ENCODE results near the gene SLC39A9.
"Not testable (repeated sequence)": the region's sequence is repeated elsewhere in the genome, so short reads cannot be mapped to it uniquely, and the experiment has no call there.

SLC39A9 gene

DNA sequence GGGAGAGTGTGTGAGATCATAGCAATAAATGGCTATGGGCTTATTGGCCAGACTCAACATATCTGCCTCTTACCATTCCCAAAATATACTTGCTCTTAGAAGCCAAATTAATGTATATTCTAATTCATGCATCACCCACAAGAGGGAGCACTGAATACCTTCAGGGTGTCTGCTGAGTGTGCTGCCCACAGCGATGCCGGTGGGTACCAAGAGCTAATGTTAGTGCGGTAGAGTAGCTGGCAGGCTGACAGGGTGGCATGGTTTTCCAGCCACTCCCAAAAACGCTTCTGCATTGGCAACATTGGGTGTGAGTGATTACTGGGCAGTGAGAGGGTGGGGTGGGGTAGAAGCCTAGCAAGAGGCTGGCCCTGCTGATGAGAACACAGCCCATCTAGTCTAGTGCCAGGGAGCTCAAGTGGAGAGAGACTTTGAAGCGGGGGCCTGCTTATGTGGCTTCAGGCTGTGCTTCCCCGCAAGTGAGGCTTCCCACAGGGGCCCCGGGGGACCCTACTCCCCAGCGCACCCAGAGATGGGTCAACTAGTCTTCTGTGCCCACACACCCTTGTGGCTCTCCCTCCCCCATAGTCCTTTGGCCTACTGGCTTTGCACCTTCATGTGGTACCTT is 76.8 kb downstream of the SLC39A9 start:
- no peak for DNase-seq (ENCODE audit: low read depth, low spot score)

DNA sequence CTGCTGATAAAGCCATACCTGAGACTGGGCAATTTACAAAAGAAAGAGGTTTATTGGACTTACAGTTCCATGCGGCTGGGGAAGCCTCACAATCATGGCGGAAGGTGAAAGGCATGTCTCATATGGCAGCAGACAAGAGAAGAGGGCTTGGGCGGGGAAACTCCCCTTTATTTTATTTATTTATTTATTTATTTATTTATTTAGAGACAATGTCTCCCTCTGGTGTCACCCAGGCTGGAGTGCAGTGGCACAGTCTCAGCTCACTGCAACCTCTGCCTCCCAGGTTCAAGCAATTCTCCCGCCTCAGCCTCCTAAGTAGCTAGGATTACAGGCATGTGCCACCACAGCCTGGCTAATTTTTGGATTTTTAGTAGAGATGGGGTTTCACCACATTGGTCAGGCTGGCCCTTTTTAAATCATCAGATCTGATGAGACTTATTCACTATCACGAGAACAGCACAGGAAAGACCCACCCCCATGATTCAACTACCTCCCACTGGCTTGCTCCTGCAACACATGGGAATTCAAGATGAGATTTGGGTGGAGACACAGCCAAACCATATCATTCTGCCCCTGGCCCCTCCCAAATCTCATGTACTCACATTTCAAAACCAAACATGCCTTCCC is 78.4 kb downstream of the SLC39A9 start:
- DNase-seq (ENCODE audit: low read depth, low spot score): not testable (repeated sequence)

- DNase-seq (ENCODE audit: low read depth, low spot score): not testable (repeated sequence)
Measured at GRCh38 chr14:69478055-69478454, 79.6 kb downstream of the SLC39A9 start.

GRCh38 chr14:69479696-69480095 is 81.2 kb downstream of the SLC39A9 start:
- DNase-seq (ENCODE audit: low read depth, low spot score): no peak

- DNase-seq (ENCODE audit: low read depth, low spot score): no peak
Measured at GRCh38 chr14:69480136-69480535, 81.6 kb downstream of the SLC39A9 start.

DNA sequence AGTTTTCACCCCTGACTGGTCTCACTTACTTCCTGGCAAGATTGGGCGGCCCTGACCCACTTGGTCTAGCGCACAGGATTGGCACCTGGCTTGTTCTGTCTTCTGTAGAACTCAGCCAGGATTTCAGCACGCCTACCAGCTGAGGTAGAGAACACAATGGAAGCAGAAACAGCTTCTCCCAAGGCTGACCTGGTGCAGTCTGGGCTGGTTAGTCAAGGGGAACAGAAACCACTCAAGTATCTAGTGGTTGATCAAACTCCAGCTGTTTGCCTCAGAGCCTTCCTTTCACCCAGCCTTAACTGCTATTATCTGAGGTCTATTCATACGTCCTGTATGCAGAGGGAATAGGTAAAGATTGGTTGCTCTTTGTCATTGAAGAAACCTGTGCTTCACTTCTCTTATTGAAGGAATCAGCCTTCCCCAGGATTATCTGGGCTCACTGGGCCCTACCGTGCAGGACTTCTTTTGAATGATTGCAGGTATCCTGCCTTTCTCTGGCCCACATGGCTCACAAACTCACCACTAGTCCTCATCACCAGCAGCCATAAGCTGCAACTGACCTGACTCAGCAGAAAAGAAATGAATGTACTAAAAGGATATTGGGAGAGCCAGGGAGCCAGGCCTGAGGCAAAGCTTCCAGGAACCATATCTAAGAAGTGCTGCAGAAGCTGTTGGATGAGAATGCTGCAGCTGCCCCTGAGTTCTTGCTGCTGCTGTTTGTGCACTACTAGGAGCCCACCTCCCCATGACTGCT is 83.5 kb downstream of the SLC39A9 start:
- DNase-seq (ENCODE audit: low read depth, low spot score): no peak

DNA sequence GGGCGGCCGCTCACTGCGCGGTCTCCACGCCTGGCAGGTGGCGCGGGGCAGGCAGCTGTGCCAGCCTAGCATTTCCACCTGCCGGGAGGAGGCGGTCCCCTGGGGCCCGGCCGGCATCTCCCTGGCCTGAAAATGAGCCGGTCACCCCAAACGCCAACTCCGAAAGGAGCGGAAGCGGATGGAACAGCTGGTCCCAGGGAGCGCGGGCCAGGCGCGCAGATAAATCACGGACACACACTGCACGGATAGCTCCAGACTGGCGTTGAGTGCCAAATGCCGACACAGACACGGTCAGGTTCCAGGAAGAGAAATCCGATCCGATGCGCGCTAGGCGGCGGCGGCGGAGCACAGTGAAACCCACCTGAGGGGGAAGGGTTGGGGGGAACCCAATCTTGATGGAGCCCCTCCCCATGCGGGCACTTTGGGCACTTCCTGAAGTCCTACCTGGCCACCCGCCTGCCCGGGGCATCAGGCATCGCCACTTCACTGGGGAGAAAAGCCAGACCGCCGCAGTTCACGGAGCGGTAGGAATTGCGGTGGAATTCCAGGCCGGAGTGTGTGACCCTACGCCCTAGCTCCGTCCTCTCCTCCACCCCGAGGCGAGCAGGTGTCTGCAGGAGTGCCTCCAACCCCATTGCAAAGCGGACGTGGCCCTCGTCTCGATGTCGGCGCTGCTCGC is 85.4 kb downstream of the SLC39A9 start:
- DNase-seq (ENCODE audit: low read depth, low spot score): no peak

GRCh38 chr14:69484444-69485314 is 86.2 kb downstream of the SLC39A9 start, which contains the start of gene PLEKHD1:
PLEKHD1 (plus strand) TSS chr14:69484728; CDS start chr14:69484966, 238 bp downstream.
- no peak for DNase-seq (ENCODE audit: low read depth, low spot score)

GRCh38 chr14:69485315-69485660 is 86.8 kb downstream of the SLC39A9 start:
- DNase-seq (ENCODE audit: low read depth, low spot score): no peak

DNA sequence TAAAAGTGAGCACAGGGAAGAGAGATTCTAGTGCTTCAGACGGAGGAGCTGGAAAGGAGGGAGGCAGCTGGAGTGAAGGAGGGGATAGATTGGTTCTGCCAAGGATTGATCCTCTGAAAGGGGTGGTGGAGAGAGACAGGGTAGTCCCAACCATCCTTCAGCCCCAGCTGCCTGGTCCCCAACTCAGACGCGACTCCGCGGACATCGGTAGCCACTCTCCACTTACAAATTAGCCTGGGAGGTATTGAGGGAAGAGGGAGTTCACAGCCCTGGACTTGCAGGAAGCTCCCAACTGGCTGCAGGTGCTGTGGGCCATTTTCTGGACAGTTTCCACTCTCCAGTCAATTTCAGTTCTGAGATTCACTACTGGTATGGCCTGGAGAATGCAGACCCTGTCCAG is 87.2 kb downstream of the SLC39A9 start:
- no peak for DNase-seq (ENCODE audit: low read depth, low spot score)

DNA sequence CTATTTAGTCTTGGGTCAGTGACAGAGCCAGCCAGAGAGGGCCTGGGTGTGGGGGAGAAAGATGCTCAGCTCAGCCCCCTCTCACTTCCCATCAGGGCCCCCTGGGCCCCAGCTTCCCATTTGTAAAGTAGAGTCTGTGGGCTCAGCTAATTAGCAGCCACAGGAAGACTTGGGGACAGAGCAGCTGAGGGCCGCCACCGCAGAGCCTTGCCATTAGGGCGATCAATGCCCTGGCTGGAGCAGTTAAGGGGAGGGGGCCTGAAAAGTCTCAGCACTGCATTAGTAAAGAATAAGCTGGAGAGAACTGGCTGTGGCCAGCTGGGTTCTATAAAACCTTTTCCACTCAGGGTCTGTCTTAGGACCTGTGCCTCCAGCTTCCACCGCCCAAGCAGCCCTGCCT is 88.7 kb downstream of the SLC39A9 start:
- no peak for DNase-seq (ENCODE audit: low read depth, low spot score)

DNA sequence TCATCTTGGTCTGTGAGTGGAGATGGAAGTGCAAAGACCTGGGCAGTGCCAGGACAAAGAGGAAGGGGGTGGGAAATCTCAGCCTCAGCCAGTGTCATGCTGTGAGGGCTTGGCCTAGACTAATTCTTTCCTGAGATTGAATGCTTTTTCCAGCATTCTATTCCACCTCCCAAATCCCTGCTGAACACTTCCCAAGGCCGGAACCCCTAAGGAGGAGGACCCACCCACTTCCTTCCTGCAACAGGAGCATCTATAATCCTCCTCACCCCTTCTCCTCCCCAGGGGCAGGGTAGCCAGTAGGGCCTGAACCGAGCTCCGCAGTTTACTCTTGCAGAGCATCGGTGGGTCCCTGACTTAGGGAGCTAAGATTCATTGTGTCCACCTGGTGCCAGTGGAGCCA is 89.3 kb downstream of the SLC39A9 start:
- no peak for DNase-seq (ENCODE audit: low read depth, low spot score)

DNA sequence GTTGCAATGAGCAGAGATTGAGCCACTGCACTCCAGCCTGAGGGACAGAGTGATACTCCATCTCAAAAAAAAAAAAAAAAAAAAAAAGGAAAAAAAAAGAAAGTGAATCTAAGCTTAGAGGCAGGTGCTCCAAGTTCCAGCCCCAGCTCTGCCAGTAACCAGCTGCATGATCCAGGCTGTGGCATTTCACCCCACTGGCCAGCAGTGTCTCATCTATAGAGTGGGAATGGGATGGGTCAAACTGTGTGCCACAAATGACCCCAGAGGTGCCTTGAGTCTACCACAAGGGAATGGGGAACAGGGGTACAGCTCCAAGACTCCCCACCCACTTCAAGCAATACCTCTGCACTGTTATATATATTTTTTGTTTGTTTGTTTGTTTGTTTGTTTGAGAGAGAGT is 91.0 kb downstream of the SLC39A9 start:
- DNase-seq (ENCODE audit: low read depth, low spot score): no peak

DNA sequence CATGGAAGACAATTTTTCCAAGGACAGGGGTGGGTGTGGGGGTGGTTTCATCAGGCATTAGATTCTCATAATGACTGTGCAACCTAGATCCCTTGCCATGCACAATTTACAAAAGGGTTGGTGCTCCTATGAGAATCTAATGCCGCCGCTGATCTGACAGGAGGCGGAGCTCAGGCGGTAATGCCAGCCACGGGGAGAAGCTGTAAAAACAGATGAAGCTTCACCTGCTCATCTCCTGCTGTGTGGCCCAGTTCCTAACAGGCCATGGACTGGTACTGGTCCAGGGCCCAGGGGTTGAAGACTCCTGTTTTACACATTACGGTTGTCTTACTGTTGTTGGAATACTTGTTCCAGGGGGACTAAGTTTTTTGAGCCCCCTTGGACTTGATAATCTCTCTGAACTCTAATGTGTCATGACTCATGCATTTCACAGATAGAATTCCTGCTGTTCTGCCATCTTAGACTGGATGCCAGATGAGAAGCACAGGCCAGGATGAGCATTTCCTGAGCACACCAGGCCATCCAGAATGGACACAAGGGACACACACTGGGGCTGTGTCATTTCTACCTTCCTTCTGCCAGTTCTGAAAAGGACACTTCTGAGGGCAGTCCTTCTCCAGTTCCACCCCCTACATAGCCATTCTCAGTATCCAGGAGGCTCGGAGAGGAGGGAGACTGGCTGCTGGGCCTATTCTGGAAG is 91.9 kb downstream of the SLC39A9 start:
- no peak for DNase-seq (ENCODE audit: low read depth, low spot score)

DNA sequence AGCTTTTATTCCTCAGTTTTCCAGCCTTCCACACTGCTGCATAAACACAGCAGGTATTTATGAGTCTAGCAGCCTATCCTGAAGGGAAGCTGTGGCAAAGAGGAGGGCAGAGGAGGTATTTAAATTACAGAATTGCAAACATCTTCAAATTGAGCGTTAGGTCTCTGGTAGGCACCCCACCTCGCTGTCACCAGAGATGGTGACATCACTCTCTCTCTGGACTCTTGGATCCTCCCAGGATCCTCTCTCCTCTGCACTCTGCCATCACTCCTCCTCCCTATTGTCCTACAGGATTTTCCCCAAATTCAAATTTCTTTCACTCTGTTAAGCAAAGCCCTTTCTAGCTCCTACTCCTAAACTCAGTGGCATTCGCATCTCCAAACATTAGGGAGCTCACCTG is 92.7 kb downstream of the SLC39A9 start:
- DNase-seq (ENCODE audit: low read depth, low spot score): no peak

DNA sequence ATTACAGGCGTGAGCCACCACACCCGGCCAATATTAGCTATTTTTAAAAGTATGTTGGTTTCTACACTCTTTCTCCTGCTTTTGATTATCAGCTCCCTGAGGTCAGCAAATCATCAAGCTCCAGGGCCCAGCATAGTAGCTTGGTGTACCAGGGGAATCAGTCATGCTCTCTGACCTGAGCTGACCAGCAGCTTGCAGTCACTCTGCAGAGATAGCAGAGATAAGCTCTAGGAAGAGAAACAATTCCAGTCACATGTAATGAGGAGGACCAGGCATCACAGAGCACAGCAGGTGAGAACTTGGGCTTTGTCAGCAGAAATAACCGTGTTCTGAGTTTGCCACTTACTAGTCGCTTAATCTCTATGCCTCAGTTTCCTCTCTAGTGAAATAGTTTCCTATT is 94.5 kb downstream of the SLC39A9 start:
- DNase-seq (ENCODE audit: low read depth, low spot score): no peak

DNA sequence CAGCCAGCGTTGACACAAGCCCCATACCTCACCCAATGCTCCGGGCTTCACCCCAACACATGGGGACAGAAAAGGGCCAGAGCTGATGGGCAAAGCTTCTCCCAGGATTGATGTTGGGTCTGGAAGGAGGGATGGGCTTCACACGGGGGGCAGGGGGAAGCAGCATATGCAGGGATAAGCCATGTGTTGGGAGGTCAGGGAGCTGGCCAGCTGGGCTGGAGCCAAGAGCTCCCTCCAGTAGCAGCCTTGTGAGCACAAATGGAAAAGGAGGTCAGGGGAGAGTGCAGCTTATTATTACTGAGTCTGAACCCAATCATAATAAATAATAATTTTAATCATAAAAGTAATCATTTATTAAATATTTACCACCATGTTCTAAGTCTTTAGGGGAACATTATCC is 95.3 kb downstream of the SLC39A9 start:
- no peak for DNase-seq (ENCODE audit: low read depth, low spot score)

DNA sequence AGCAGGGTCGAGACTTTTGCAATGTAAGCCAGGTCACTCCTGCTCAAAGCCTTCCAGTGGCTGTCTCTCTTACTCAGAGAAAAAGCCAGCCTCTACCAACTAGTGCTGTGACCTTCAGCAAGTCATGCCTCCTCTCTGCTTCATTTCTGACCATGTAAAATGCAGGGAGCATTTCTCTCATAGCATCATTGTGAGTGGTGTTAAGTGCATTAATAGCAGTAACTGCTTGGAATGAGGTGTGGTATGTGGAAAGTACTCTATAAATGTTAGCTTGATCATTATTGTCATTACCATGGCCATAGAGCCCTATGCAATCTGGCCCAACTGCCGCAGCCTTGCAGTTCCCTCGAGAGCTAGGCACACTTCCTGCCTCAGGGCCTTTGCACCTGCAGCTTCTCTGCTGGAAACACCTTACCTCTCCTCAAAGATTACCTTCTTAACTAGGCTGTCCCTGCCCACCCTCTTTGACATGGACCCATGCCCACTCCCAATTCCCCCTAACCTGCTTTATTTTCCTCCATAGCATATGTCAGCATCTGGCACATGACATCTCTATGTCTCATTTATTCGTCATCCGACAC is 96.9 kb downstream of the SLC39A9 start:
- no peak for DNase-seq (ENCODE audit: low read depth, low spot score)

DNA sequence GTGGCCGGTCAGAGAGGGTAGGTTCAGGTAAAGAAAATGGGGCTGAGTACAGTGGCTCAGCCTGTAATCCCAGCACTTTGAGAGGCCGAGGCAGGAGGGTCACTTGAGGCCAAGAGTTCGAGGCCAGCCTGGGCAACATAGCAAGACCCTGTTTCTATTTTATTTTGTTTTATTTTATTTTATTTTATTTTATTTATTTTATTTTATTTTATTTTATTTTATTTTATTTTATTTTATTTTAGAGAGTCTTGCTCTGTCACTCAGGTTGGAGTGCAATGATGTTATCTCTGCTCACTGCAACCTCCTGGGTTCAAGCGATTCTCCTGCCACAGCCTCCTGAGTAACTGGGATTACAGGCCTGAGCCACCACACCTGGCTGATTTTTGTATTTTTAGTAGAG is 99.4 kb downstream of the SLC39A9 start:
- not testable (repeated sequence) for DNase-seq (ENCODE audit: low read depth, low spot score)

- DNase-seq (ENCODE audit: low read depth, low spot score): not testable (repeated sequence)
Measured at GRCh38 chr14:69498286-69498685, 99.8 kb downstream of the SLC39A9 start.

Data from activated naive CD8-positive, alpha-beta T cell treated with anti-CD3 and anti-CD28 coated beads, Interleukin-2, amount 50 U/mL, for 16 hours (primary cell).